GM12801 (cell line): ENCODE results near the gene FOXD4L6.
"Not testable (repeated sequence)": the region's sequence is repeated elsewhere in the genome, so short reads cannot be mapped to it uniquely, and the experiment has no call there.

Experiments
- TF ChIP-seq, protein P1 (sequence below): IDR thresholded peaks from one replicate; pipeline ENCODE4 v1.5.1; 2011; ENCODE audit warnings: control low read depth; ENCODE audit not compliant: insufficient read length; ENCODE audit errors: extremely low read depth

Gene FOXD4L6

DNA sequence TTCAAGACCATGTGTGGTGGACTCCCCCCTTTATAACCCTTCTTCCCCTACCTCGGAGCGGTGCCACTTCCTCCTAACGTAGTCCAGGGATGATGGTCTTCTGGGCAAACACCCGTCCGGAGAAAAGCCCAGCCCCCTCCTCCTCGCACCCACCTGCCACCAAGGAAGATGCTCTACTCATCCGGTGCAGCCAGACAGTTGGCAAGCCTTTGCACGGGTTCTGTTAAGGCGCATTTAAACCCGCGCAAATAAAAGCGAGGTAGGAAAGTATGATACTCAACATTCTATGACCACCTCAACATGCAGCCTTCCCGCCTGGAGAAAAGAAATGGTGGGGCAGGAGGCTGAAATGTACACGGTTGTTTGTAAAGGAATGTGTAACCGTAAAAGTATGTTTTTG, at the start of gene FOXD4L6:
FOXD4L6 (minus strand) TSS at position 101 of the 400 bp plus-strand sequence. CDS start 298 bp downstream, outside the sequence.
- TF ChIP-seq, protein P1, sequence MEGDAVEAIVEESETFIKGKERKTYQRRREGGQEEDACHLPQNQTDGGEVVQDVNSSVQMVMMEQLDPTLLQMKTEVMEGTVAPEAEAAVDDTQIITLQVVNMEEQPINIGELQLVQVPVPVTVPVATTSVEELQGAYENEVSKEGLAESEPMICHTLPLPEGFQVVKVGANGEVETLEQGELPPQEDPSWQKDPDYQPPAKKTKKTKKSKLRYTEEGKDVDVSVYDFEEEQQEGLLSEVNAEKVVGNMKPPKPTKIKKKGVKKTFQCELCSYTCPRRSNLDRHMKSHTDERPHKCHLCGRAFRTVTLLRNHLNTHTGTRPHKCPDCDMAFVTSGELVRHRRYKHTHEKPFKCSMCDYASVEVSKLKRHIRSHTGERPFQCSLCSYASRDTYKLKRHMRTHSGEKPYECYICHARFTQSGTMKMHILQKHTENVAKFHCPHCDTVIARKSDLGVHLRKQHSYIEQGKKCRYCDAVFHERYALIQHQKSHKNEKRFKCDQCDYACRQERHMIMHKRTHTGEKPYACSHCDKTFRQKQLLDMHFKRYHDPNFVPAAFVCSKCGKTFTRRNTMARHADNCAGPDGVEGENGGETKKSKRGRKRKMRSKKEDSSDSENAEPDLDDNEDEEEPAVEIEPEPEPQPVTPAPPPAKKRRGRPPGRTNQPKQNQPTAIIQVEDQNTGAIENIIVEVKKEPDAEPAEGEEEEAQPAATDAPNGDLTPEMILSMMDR: not testable (repeated sequence)
